GM21786 (cell line): ENCODE data around the gene SLC10A4.
"Not testable (repeated sequence)": the region's sequence is repeated elsewhere in the genome, so short reads cannot be mapped to it uniquely, and the experiment has no call there.

Experiments used
- ATAC-seq: cut with Tn5 transposase; IDR thresholded peaks from one replicate; pipeline ENCODE4 v1.9.1; 2021; ENCODE audit not compliant: unreplicated experiment

SLC10A4 gene

GRCh38 chr4:48483006-48483776, at the start of gene SLC10A4:
Gene SLC10A4, plus strand, starts transcription at chr4:48483343. Its CDS starts 219 bp downstream, at chr4:48483562.
- no peak for ATAC-seq

- ATAC-seq: no peak
These were observed 46.8 kb upstream of the SLC10A4 start for GRCh38 chr4:48436318-48436717.

- no peak for ATAC-seq
These were observed 43.2 kb upstream of the SLC10A4 start for GRCh38 chr4:48439988-48440387.

GRCh38 chr4:48440914-48441313, 42.2 kb upstream of the SLC10A4 start:
- not testable (repeated sequence) for ATAC-seq

- ATAC-seq: no peak
These were observed 37.4 kb upstream of the SLC10A4 start for GRCh38 chr4:48445704-48446103.

GRCh38 chr4:48446642-48447041, 36.5 kb upstream of the SLC10A4 start:
- no peak for ATAC-seq

GRCh38 chr4:48449151-48449550, 34.0 kb upstream of the SLC10A4 start:
- no peak for ATAC-seq

- no peak for ATAC-seq
These were observed 32.4 kb upstream of the SLC10A4 start for GRCh38 chr4:48450740-48451139.

GRCh38 chr4:48451656-48452055, 31.5 kb upstream of the SLC10A4 start:
- not testable (repeated sequence) for ATAC-seq

- no peak for ATAC-seq
These were observed 28.6 kb upstream of the SLC10A4 start for GRCh38 chr4:48454591-48454990.

GRCh38 chr4:48461000-48461399, 22.1 kb upstream of the SLC10A4 start:
- ATAC-seq: no peak

GRCh38 chr4:48462363-48462762, 20.8 kb upstream of the SLC10A4 start:
- no peak for ATAC-seq

GRCh38 chr4:48467442-48467841, 15.7 kb upstream of the SLC10A4 start:
- no peak for ATAC-seq

- no peak for ATAC-seq
These were observed 15.3 kb upstream of the SLC10A4 start for GRCh38 chr4:48467891-48468290.

GRCh38 chr4:48470137-48470536, 13.0 kb upstream of the SLC10A4 start:
- ATAC-seq: no peak

- ATAC-seq: no peak
These were observed 12.6 kb upstream of the SLC10A4 start for GRCh38 chr4:48470570-48470969.

- ATAC-seq: no peak
These were observed 10.3 kb upstream of the SLC10A4 start for GRCh38 chr4:48472794-48473193.

GRCh38 chr4:48475770-48476169, 7.4 kb upstream of the SLC10A4 start:
- no peak for ATAC-seq

GRCh38 chr4:48478273-48478672, 4.9 kb upstream of the SLC10A4 start:
- no peak for ATAC-seq

- no peak for ATAC-seq
These were observed 1.6 kb upstream of the SLC10A4 start for GRCh38 chr4:48481581-48481980.

- ATAC-seq: no peak
These were observed 792 bp downstream of the SLC10A4 start for GRCh38 chr4:48483777-48484493.

- no peak for ATAC-seq
These were observed 1.5 kb downstream of the SLC10A4 start for GRCh38 chr4:48484494-48485168.
